ENCODE measurements around the gene CHMP4B. TPM values are rescaled to one million over a fixed set of nuclear protein-coding genes. Genes with fewer than 3 reads are reported as not detected.

CHMP4B gene
- total and polyA plus RNA-seq, 4 donors = 2.7 to 37.2 (median 17.2) TPM

- Histone ChIP-seq H3K9ac (ENCODE audit: low read depth in 1 of 2, low read length in 2 of 2) (no peak overlapping the region), H3K9me3 (ENCODE audit: control insufficient read depth in 4 of 4, low read length in 3 of 4) (no peaks in the 10 kb centered on the region), H3K4me1 (ENCODE audit: control insufficient read depth in 4 of 4, insufficient read depth in 4 of 4, low read length in 3 of 4) (no peaks in the 10 kb centered on the region), H3K27me3 (ENCODE audit: control insufficient read depth in 4 of 4, insufficient read depth in 4 of 4, low read length in 3 of 4) (no peaks in the 10 kb centered on the region), H3K36me3 (ENCODE audit: control insufficient read depth in 4 of 4, insufficient read depth in 3 of 4, low read depth in 1 of 4, low read length in 3 of 4) (no peaks in the 10 kb centered on the region), H3K27ac (ENCODE audit: low read depth in 1 of 2, low read length in 2 of 2) (no peak overlapping the region), H3K4me3 (ENCODE audit: low read depth in 1 of 3, low read length in 3 of 3) (no peak overlapping the region)
- DNase-seq (ENCODE audit: low spot score) = no peak
- 83% methylated on average over 2 of the region's 2 CpGs for WGBS
- TF ChIP-seq RXRA (IDR thresholded peaks at IDR 0.05) = no peak
- TF ChIP-seq CTCF (IDR thresholded peaks at IDR 0.05; ENCODE audit: low read depth, low read length, missing input control) = no peak
- no peak for TF ChIP-seq EGR1 (IDR thresholded peaks at IDR 0.05; ENCODE audit: low read depth in 2 of 2)
- TF ChIP-seq RAD21 (IDR thresholded peaks at IDR 0.05) = no peak
- TF ChIP-seq FOXA1 (IDR thresholded peaks at IDR 0.05) = no peak
- no peak for TF ChIP-seq HNF4G (IDR thresholded peaks at IDR 0.05)
Observed at GRCh38 chr20:33803921-33804337, 7.2 kb upstream of the CHMP4B start.

- H3K4me1 ChIP-seq (ENCODE audit: control insufficient read depth in 4 of 4, insufficient read depth in 4 of 4, low read length in 3 of 4) = peaks cover 2 to 14% (median 10%) of the 10 kb centered on the region in 4 donors
- no peak for DNase-seq (ENCODE audit: low spot score)
- no peaks in the 10 kb centered on the region for H3K9me3 ChIP-seq (ENCODE audit: control insufficient read depth in 4 of 4, low read length in 3 of 4)
- no peak for TF ChIP-seq TAF1 (conservative IDR thresholded peaks at IDR 0.05)
- TF ChIP-seq SP1 (IDR thresholded peaks at IDR 0.05) = no peak
- no peak for TF ChIP-seq JUND (IDR thresholded peaks at IDR 0.05)
- TF ChIP-seq ATF3 (IDR thresholded peaks at IDR 0.05) = no peak
- TF ChIP-seq RAD21 (IDR thresholded peaks at IDR 0.05) = no peak
- no peaks in the 10 kb centered on the region for H3K27me3 ChIP-seq (ENCODE audit: control insufficient read depth in 4 of 4, insufficient read depth in 4 of 4, low read length in 3 of 4)
- WGBS = 90% methylated on average over 3 of the region's 3 CpGs
- H3K4me3 ChIP-seq (ENCODE audit: low read depth in 1 of 3, low read length in 3 of 3) = no peak overlapping the region
- H3K27ac ChIP-seq (ENCODE audit: low read depth in 1 of 2, low read length in 2 of 2) = no peak overlapping the region
- no peak overlapping the region for H3K9ac ChIP-seq (ENCODE audit: low read depth in 1 of 2, low read length in 2 of 2)
- H3K36me3 ChIP-seq (ENCODE audit: control insufficient read depth in 4 of 4, insufficient read depth in 3 of 4, low read depth in 1 of 4, low read length in 3 of 4) = no peaks in the 10 kb centered on the region
Observed at GRCh38 chr20:33808388-33808787, 2.8 kb upstream of the CHMP4B start.

GRCh38 chr20:33810259-33810658 lies 889 bp upstream of the CHMP4B start:
- peaks cover 11 to 32% (median 25%) of the 10 kb centered on the region in 4 donors for H3K4me1 ChIP-seq (ENCODE audit: control insufficient read depth in 4 of 4, insufficient read depth in 4 of 4, low read length in 3 of 4)

More at GRCh38 chr20:33810259-33810658, 889 bp upstream of the CHMP4B start:
- no peak for TF ChIP-seq ATF3 (IDR thresholded peaks at IDR 0.05)
- TF ChIP-seq RXRA (IDR thresholded peaks at IDR 0.05) = no peak
- no peak for TF ChIP-seq HNF4A (conservative IDR thresholded peaks at IDR 0.05)
- no peak for TF ChIP-seq MAX (IDR thresholded peaks at IDR 0.05)
- no peak for TF ChIP-seq GABPA (IDR thresholded peaks at IDR 0.05 in 1 of 2, conservative IDR thresholded peaks at IDR 0.05 in 1 of 2)
- no peak for TF ChIP-seq CTCF (IDR thresholded peaks at IDR 0.05; ENCODE audit: low read depth, low read length, missing input control)
- no peak for TF ChIP-seq JUND (IDR thresholded peaks at IDR 0.05)
- H3K27me3 ChIP-seq (ENCODE audit: control insufficient read depth in 4 of 4, insufficient read depth in 4 of 4, low read length in 3 of 4) = no peaks in the 10 kb centered on the region
- WGBS = 50% methylated on average over 5 of the region's 5 CpGs
- H3K4me3 ChIP-seq (ENCODE audit: low read depth in 1 of 3, low read length in 3 of 3) = no peak overlapping the region
- H3K36me3 ChIP-seq (ENCODE audit: control insufficient read depth in 4 of 4, insufficient read depth in 3 of 4, low read depth in 1 of 4, low read length in 3 of 4) = no peaks in the 10 kb centered on the region
- no peaks in the 10 kb centered on the region for H3K9me3 ChIP-seq (ENCODE audit: control insufficient read depth in 4 of 4, low read length in 3 of 4)
- no peak for DNase-seq (ENCODE audit: low spot score)
- H3K27ac ChIP-seq (ENCODE audit: low read depth in 1 of 2, low read length in 2 of 2) = no peak overlapping the region
- no peak overlapping the region for H3K9ac ChIP-seq (ENCODE audit: low read depth in 1 of 2, low read length in 2 of 2)

Measured in liver (tissue), 9 donors.